ENCODE results near the gene ATP1A3.
A peak's percentile ranks its signal among the peaks of the same experiment; 100 is the strongest.
"Not testable (repeated sequence)": the region's sequence is repeated elsewhere in the genome, so short reads cannot be mapped to it uniquely, and the experiment has no call there.

The ATP1A3 gene

GRCh38 chr19:41997851-41998229 is 3.8 kb upstream of the ATP1A3 start:
- H3K4me3 ChIP-seq (ENCODE audit: low read length), result no peak overlapping the region
- no peak for TF ChIP-seq CTCF (conservative IDR thresholded peaks at IDR 0.05; ENCODE audit: low read length)
- no peak for DNase-seq (ENCODE audit: low read depth)

GRCh38 chr19:41997121-41997850 is 3.3 kb upstream of the ATP1A3 start:
- DNase-seq (ENCODE audit: low read depth), result peak; percentile 17
- TF ChIP-seq CTCF (conservative IDR thresholded peaks at IDR 0.05; ENCODE audit: low read length), result no peak
- H3K4me3 ChIP-seq (ENCODE audit: low read length), result no peak overlapping the region

- no peak for TF ChIP-seq CTCF (conservative IDR thresholded peaks at IDR 0.05; ENCODE audit: low read length)
- H3K4me3 ChIP-seq (ENCODE audit: low read length), result no peak overlapping the region
- DNase-seq (ENCODE audit: low read depth), result no peak
Measured at GRCh38 chr19:41995959-41996797, 2.1 kb upstream of the ATP1A3 start.

GRCh38 chr19:41994994-41995958 is 1.2 kb upstream of the ATP1A3 start:
- no peak overlapping the region for H3K4me3 ChIP-seq (ENCODE audit: low read length)
- TF ChIP-seq CTCF (conservative IDR thresholded peaks at IDR 0.05; ENCODE audit: low read length), result no peak
- DNase-seq (ENCODE audit: low read depth), result no peak

GRCh38 chr19:41994521-41994971 is 516 bp upstream of the ATP1A3 start:
- TF ChIP-seq CTCF (conservative IDR thresholded peaks at IDR 0.05; ENCODE audit: low read length), result no peak
- H3K4me3 ChIP-seq (ENCODE audit: low read length), result no peak overlapping the region
- no peak for DNase-seq (ENCODE audit: low read depth)

GRCh38 chr19:41991925-41992569 is 2.0 kb downstream of the ATP1A3 start:
- not testable (repeated sequence) for H3K4me3 ChIP-seq (ENCODE audit: low read length); DNase-seq (ENCODE audit: low read depth)
